Measurements from ENCODE around the gene PDS5A.
"Not testable (repeated sequence)": the region's sequence is repeated elsewhere in the genome, so short reads cannot be mapped to it uniquely, and the experiment has no call there.

PDS5A gene

GRCh38 chr4:39950861-39951481, 26.7 kb downstream of the PDS5A start:
- FAIRE-seq = no peak

- FAIRE-seq = no peak
Measured at GRCh38 chr4:39947963-39948362, 29.7 kb downstream of the PDS5A start.

GRCh38 chr4:39947417-39947816, 30.3 kb downstream of the PDS5A start:
- FAIRE-seq = no peak

GRCh38 chr4:39944245-39944644, 33.5 kb downstream of the PDS5A start:
- not testable (repeated sequence) for FAIRE-seq

GRCh38 chr4:39942507-39942906, 35.2 kb downstream of the PDS5A start:
- FAIRE-seq = no peak

GRCh38 chr4:39941682-39942217, 36.0 kb downstream of the PDS5A start:
- no peak for FAIRE-seq

GRCh38 chr4:39937683-39938268, 39.9 kb downstream of the PDS5A start:
- no peak for FAIRE-seq

GRCh38 chr4:39936565-39937418, 40.9 kb downstream of the PDS5A start:
- FAIRE-seq = no peak

- FAIRE-seq = no peak
Measured at GRCh38 chr4:39933671-39934590, 43.8 kb downstream of the PDS5A start.

- FAIRE-seq = no peak
Measured at GRCh38 chr4:39932776-39933402, 44.8 kb downstream of the PDS5A start.

- FAIRE-seq = no peak
Measured at GRCh38 chr4:39931441-39931901, 46.2 kb downstream of the PDS5A start.

- peak; percentile 25 for FAIRE-seq
Measured at GRCh38 chr4:39928538-39928937, 49.2 kb downstream of the PDS5A start.

- FAIRE-seq = no peak
Measured at GRCh38 chr4:39924014-39924413, 53.7 kb downstream of the PDS5A start.

- FAIRE-seq = peak; percentile 46
Measured at GRCh38 chr4:39922399-39922798, 55.3 kb downstream of the PDS5A start.

- no peak for FAIRE-seq
Measured at GRCh38 chr4:39913471-39913870, 64.2 kb downstream of the PDS5A start.

GRCh38 chr4:39910064-39910463, 67.6 kb downstream of the PDS5A start:
- FAIRE-seq = no peak

GRCh38 chr4:39908284-39908683, 69.4 kb downstream of the PDS5A start:
- FAIRE-seq = peak; percentile 21

GRCh38 chr4:39905656-39906055, 72.1 kb downstream of the PDS5A start:
- FAIRE-seq = no peak

- not testable (repeated sequence) for FAIRE-seq
Measured at GRCh38 chr4:39905019-39905418, 72.7 kb downstream of the PDS5A start.

- FAIRE-seq = no peak
Measured at GRCh38 chr4:39900966-39901365, 76.7 kb downstream of the PDS5A start.

GRCh38 chr4:39899291-39899690, 78.4 kb downstream of the PDS5A start:
- FAIRE-seq = peak; percentile 39

- FAIRE-seq = no peak
Measured at GRCh38 chr4:39898015-39898414, 79.7 kb downstream of the PDS5A start.
